Nephron progenitor cell (in vitro differentiated cells): ENCODE results near the gene DHFR2.
"Not testable (repeated sequence)": the region's sequence is repeated elsewhere in the genome, so short reads cannot be mapped to it uniquely, and the experiment has no call there.

Experiments used
- DNase-seq: peaks from one replicate; pipeline ENCODE4 v3.0.0; 2021
- H3K27ac Mint-ChIP-seq: 2 replicates; pipeline ENCODE4 v1.8.0; 2021; ENCODE audit warnings: mild to moderate bottlenecking, moderate library complexity, mixed read lengths
- H3K27me3 Mint-ChIP-seq: 2 replicates; pipeline ENCODE4 v1.8.0; 2021; ENCODE audit warnings: mild to moderate bottlenecking, low read depth, mixed read lengths; ENCODE audit not compliant: poor library complexity
- H3K36me3 Mint-ChIP-seq: 2 replicates; pipeline ENCODE4 v1.8.0; 2021; ENCODE audit warnings: low read depth, mixed read lengths
- H3K4me1 Mint-ChIP-seq: 2 replicates; pipeline ENCODE4 v1.8.0; 2021; ENCODE audit warnings: mixed read lengths
- H3K4me3 Mint-ChIP-seq: 2 replicates; pipeline ENCODE4 v1.8.0; 2021; ENCODE audit warnings: mild to moderate bottlenecking, moderate library complexity, mixed read lengths
- H3K9me3 Mint-ChIP-seq: 2 replicates; pipeline ENCODE4 v1.8.0; 2021; ENCODE audit warnings: mild to moderate bottlenecking, moderate library complexity, mixed read lengths
- CTCF ChIP-seq: fragments of 200-600 bp; sonication (generic); IDR thresholded peaks from 2 replicates; pipeline ENCODE4 v1.5.0; 2021; ENCODE audit warnings: antibody characterized with exemption

DHFR2 gene

GRCh38 chr3:94062513-94063404, at the start of gene DHFR2, which contains the start of gene NSUN3:
TSS of gene DHFR2 (minus strand) at chr3:94062916. CDS start at chr3:94061511, 1,405 bp downstream.
TSS of gene NSUN3 (plus strand) at chr3:94063061. CDS start at chr3:94063127, 66 bp downstream.
- no peaks in the 10 kb centered on the region for H3K27me3 Mint-ChIP-seq
- peaks cover 53% of the 10 kb centered on the region for H3K36me3 Mint-ChIP-seq
- H3K4me3 Mint-ChIP-seq = peak within 1 kb of the TSS; percentile 99
- TF ChIP-seq CTCF = no peak
- peaks cover 30% of the 10 kb centered on the region for H3K4me1 Mint-ChIP-seq
- H3K9me3 Mint-ChIP-seq = peaks cover 10% of the 10 kb centered on the region
- peak; percentile 85 for DNase-seq
- H3K27ac Mint-ChIP-seq = peak within 1 kb of the TSS; percentile 100

GRCh38 chr3:94110854-94111253, 48.1 kb upstream of the DHFR2 start:
- Mint-ChIP-seq H3K36me3 (peaks cover 29% of the 10 kb centered on the region), H3K4me1 (no peaks in the 10 kb centered on the region), H3K4me3 (no peak overlapping the region), H3K27me3 (no peaks in the 10 kb centered on the region), H3K9me3 (no peaks in the 10 kb centered on the region), H3K27ac (no peak overlapping the region)
- TF ChIP-seq CTCF = no peak
- no peak for DNase-seq

GRCh38 chr3:94110232-94110631, 47.5 kb upstream of the DHFR2 start:
- DNase-seq, H3K27me3 Mint-ChIP-seq, H3K4me1 Mint-ChIP-seq, H3K4me3 Mint-ChIP-seq, H3K27ac Mint-ChIP-seq, H3K9me3 Mint-ChIP-seq: not testable (repeated sequence)
- H3K36me3 Mint-ChIP-seq = peaks cover 29% of the 10 kb centered on the region

- TF ChIP-seq CTCF = no peak
- DNase-seq = no peak
- no peak overlapping the region for H3K27ac Mint-ChIP-seq
- H3K9me3 Mint-ChIP-seq = no peaks in the 10 kb centered on the region
- no peaks in the 10 kb centered on the region for H3K27me3 Mint-ChIP-seq
- peaks cover 5% of the 10 kb centered on the region for H3K4me1 Mint-ChIP-seq
- H3K4me3 Mint-ChIP-seq = no peak overlapping the region
- H3K36me3 Mint-ChIP-seq = peaks cover 18% of the 10 kb centered on the region
Measured at GRCh38 chr3:94106268-94106667, 43.6 kb upstream of the DHFR2 start.

- H3K9me3 Mint-ChIP-seq = no peaks in the 10 kb centered on the region
- peaks cover 5% of the 10 kb centered on the region for H3K4me1 Mint-ChIP-seq
- DNase-seq = no peak
- H3K27me3 Mint-ChIP-seq = no peaks in the 10 kb centered on the region
- peaks cover 26% of the 10 kb centered on the region for H3K36me3 Mint-ChIP-seq
- no peak overlapping the region for H3K4me3 Mint-ChIP-seq
- no peak for TF ChIP-seq CTCF
- H3K27ac Mint-ChIP-seq = no peak overlapping the region
Measured at GRCh38 chr3:94101860-94102259, 39.1 kb upstream of the DHFR2 start.

- H3K36me3 Mint-ChIP-seq = peaks cover 39% of the 10 kb centered on the region
- H3K9me3 Mint-ChIP-seq = no peaks in the 10 kb centered on the region
- no peaks in the 10 kb centered on the region for H3K27me3 Mint-ChIP-seq
- no peak overlapping the region for H3K27ac Mint-ChIP-seq
- H3K4me3 Mint-ChIP-seq = no peak overlapping the region
- H3K4me1 Mint-ChIP-seq = no peaks in the 10 kb centered on the region
- no peak for TF ChIP-seq CTCF
- DNase-seq = no peak
Measured at GRCh38 chr3:94099311-94099710, 36.6 kb upstream of the DHFR2 start.
